HEK293 (cell line): Measurements from ENCODE around the gene TUT4.

Experiments used
- CTCF ChIA-PET: fragments of 350-600 bp; formaldehyde crosslinking; extraction: SDS; loops from one replicate; lab custom pipeline; 2021; ENCODE audit warnings: antibody characterized with exemption; lab: Yijun Ruan, JAX
- POLR2A ChIA-PET: fragments of 300-600 bp; formaldehyde crosslinking; extraction: SDS; loops from one replicate; lab custom pipeline; 2020; ENCODE audit warnings: antibody characterized with exemption, inconsistent platforms; lab: Yijun Ruan, JAX
- H3K27ac ChIP-seq: fragments of 200-500 bp; sonication (Bioruptor generic); 2 replicates; pipeline ENCODE4 v1.5.1; 2014; ENCODE audit warnings: low read depth, low read length, control low read depth, inconsistent platforms; ENCODE audit errors: extremely low read depth
- H3K36me3 ChIP-seq, 2 experiments: fragments of 200-500 bp in 1 of 2; sonication (Bioruptor generic) in 1 of 2; 1 replicate in 1 of 2; 2 replicates in 1 of 2; pipeline ENCODE4 v1.5.1; 2014 to 2017; ENCODE audit warnings: inconsistent platforms in 2 of 2, low read length in 2 of 2; ENCODE audit not compliant: control insufficient read depth in 2 of 2, insufficient read depth in 1 of 2
- H3K4me1 ChIP-seq: fragments of 200-500 bp; sonication (Bioruptor generic); 2 replicates; pipeline ENCODE4 v1.5.1; 2014; ENCODE audit warnings: mild to moderate bottlenecking, low read length, inconsistent platforms; ENCODE audit not compliant: control insufficient read depth, insufficient read depth
- H3K4me3 ChIP-seq: 2 replicates; pipeline ENCODE4 v1.5.1; 2011; ENCODE audit warnings: low read depth, mild to moderate bottlenecking, control low read depth, low read length, moderate library complexity
- H3K9me3 ChIP-seq: fragments of 200-500 bp; sonication (Bioruptor generic); 2 replicates; pipeline ENCODE4 v1.5.1; 2014; ENCODE audit warnings: low read depth, low read length, inconsistent platforms; ENCODE audit not compliant: control insufficient read depth, insufficient read depth
- FEZF1 ChIP-seq: fragments of 450-650 bp; formaldehyde crosslinking; IDR thresholded peaks from 2 replicates; pipeline ENCODE4 v1.5.1; 2016; ENCODE audit warnings: missing biosample characterization, missing genetic modification characterization
- HOXD13 ChIP-seq: sonication (generic); formaldehyde crosslinking; IDR thresholded peaks from 2 replicates; pipeline ENCODE4 v1.8.0; 2022; ENCODE audit warnings: missing genetic modification reagents, borderline replicate concordance
- KLF7 ChIP-seq: fragments of 450-650 bp; formaldehyde crosslinking; IDR thresholded peaks from 2 replicates; pipeline ENCODE4 v1.5.1; 2016; ENCODE audit warnings: missing biosample characterization, missing genetic modification characterization, borderline replicate concordance
- PRDM1 ChIP-seq: fragments of 450-650 bp; formaldehyde crosslinking; IDR thresholded peaks from 2 replicates; pipeline ENCODE4; 2016; ENCODE audit warnings: missing biosample characterization, missing genetic modification characterization
- REST ChIP-seq: fragments of 450-650 bp; formaldehyde crosslinking; IDR thresholded peaks from 2 replicates; pipeline ENCODE4 v1.5.1; 2016; ENCODE audit warnings: missing biosample characterization, missing genetic modification characterization
- SALL2 ChIP-seq: fragments of 450-650 bp; formaldehyde crosslinking; IDR thresholded peaks from 2 replicates; pipeline ENCODE4 v1.5.0; 2017; ENCODE audit warnings: missing biosample characterization, mild to moderate bottlenecking, missing genetic modification characterization, borderline replicate concordance
- SP3 ChIP-seq: fragments of 450-650 bp; formaldehyde crosslinking; IDR thresholded peaks from 2 replicates; pipeline ENCODE4 v1.5.1; 2016; ENCODE audit warnings: missing biosample characterization, missing genetic modification characterization
- TRIM28 ChIP-seq: IDR thresholded peaks from 2 replicates; pipeline ENCODE4 v1.6.1; 2011; ENCODE audit warnings: low read length, control low read depth, borderline replicate concordance
- ZBTB17 ChIP-seq: fragments of 450-650 bp; formaldehyde crosslinking; IDR thresholded peaks from 2 replicates; pipeline ENCODE4 v1.5.1; 2016; ENCODE audit warnings: missing biosample characterization, missing genetic modification characterization
- ZBTB8A ChIP-seq: fragments of 450-650 bp; formaldehyde crosslinking; IDR thresholded peaks from 2 replicates; pipeline ENCODE4 v1.5.1; 2016; ENCODE audit warnings: missing biosample characterization, missing genetic modification characterization
- ZNF239 ChIP-seq: fragments of 450-650 bp; formaldehyde crosslinking; IDR thresholded peaks from 2 replicates; pipeline ENCODE4 v1.5.1; 2016; ENCODE audit warnings: missing biosample characterization, missing genetic modification characterization
- ZNF280D ChIP-seq: fragments of 450-650 bp; formaldehyde crosslinking; IDR thresholded peaks from 2 replicates; pipeline ENCODE4 v1.5.1; 2016; ENCODE audit warnings: missing biosample characterization, missing genetic modification characterization
- ZNF302 ChIP-seq: fragments of 450-650 bp; formaldehyde crosslinking; IDR thresholded peaks from 2 replicates; pipeline ENCODE4 v1.5.1; 2016; ENCODE audit warnings: missing biosample characterization, missing genetic modification characterization, low read depth
- ZNF416 ChIP-seq: fragments of 450-650 bp; formaldehyde crosslinking; IDR thresholded peaks from 2 replicates; pipeline ENCODE4 v1.5.1; 2016; ENCODE audit warnings: missing biosample characterization, missing genetic modification characterization
- ZNF423 ChIP-seq: fragments of 450-650 bp; formaldehyde crosslinking; IDR thresholded peaks from 2 replicates; pipeline ENCODE4 v1.5.1; 2016; ENCODE audit warnings: missing biosample characterization, missing genetic modification characterization
- ZNF501 ChIP-seq: fragments of 450-650 bp; formaldehyde crosslinking; IDR thresholded peaks from 2 replicates; pipeline ENCODE4 v1.5.1; 2016; ENCODE audit warnings: missing biosample characterization, missing genetic modification characterization
- ZNF518A ChIP-seq: fragments of 450-650 bp; formaldehyde crosslinking; conservative IDR thresholded peaks from 2 replicates; pipeline ENCODE4 v1.5.1; 2016; ENCODE audit warnings: low read depth, missing biosample characterization, missing genetic modification characterization
- ZNF600 ChIP-seq: fragments of 450-650 bp; formaldehyde crosslinking; IDR thresholded peaks from 2 replicates; pipeline ENCODE4 v1.5.1; 2016; ENCODE audit warnings: missing biosample characterization, missing genetic modification characterization
- ZNF704 ChIP-seq: fragments of 450-650 bp; formaldehyde crosslinking; IDR thresholded peaks from 2 replicates; pipeline ENCODE4 v1.5.1; 2016; ENCODE audit warnings: missing biosample characterization, missing genetic modification characterization
- TF ChIP-seq, protein P1 (sequence below): fragments of 450-650 bp; formaldehyde crosslinking; IDR thresholded peaks from 2 replicates; pipeline ENCODE4 v1.5.1; 2017; ENCODE audit warnings: missing biosample characterization, missing genetic modification characterization
- TF ChIP-seq, protein P2 (sequence below): fragments of 450-650 bp; formaldehyde crosslinking; IDR thresholded peaks from 2 replicates; pipeline ENCODE4 v1.5.1; 2016; ENCODE audit warnings: missing biosample characterization, missing genetic modification characterization

The TUT4 gene

DNA sequence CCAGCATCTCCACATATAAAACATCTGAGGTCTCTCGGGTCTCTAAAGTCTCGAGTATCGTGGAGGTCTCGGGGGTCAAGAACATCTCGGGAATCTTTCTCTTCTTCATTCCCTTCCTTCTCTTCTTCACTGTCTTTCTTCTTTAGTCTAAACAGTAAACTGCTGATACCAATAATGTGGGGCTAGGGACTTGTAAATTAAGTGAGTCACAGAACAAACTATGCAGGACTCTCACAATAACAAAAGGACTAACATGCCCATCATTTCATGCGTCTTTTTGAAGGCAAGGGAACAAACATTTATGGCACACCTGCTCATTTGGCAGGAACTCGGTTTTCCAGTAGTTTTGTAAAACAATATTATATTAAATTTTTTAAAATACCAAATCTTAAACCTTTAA, 116.1 kb downstream of the TUT4 start (continued):
- TF ChIP-seq SALL2 (tag by site-specific recombination) (no peak), ZNF302 (tag by site-specific recombination) (no peak), ZNF239 (tag by site-specific recombination) (no peak), REST (no peak), SP3 (no peak), ZNF501 (no peak)

GRCh38 chr1:52435650-52436049, 117.2 kb downstream of the TUT4 start:
- POLR2A ChIA-PET, result no interaction called here
- Histone ChIP-seq H3K27ac (no peak overlapping the region), H3K36me3 (peaks cover 20 to 91% of the 10 kb centered on the region in 2 experiments)

More at GRCh38 chr1:52435650-52436049, 117.2 kb downstream of the TUT4 start:
- TF ChIP-seq KLF7 (tag by site-specific recombination) (no peak), FEZF1 (no peak), ZBTB17 (tag by site-specific recombination) (no peak), ZNF280D (tag by site-specific recombination) (no peak), PRDM1 (tag by site-specific recombination) (no peak), ZNF704 (tag by site-specific recombination) (no peak), ZNF423 (no peak), TRIM28 (no peak), ZNF600 (no peak), ZNF416 (tag by site-specific recombination) (no peak), ZNF518A (no peak), ZBTB8A (tag by site-specific recombination) (no peak), HOXD13 (CRISPR knock-in tag) (no peak)
- TF ChIP-seq, protein P1, sequence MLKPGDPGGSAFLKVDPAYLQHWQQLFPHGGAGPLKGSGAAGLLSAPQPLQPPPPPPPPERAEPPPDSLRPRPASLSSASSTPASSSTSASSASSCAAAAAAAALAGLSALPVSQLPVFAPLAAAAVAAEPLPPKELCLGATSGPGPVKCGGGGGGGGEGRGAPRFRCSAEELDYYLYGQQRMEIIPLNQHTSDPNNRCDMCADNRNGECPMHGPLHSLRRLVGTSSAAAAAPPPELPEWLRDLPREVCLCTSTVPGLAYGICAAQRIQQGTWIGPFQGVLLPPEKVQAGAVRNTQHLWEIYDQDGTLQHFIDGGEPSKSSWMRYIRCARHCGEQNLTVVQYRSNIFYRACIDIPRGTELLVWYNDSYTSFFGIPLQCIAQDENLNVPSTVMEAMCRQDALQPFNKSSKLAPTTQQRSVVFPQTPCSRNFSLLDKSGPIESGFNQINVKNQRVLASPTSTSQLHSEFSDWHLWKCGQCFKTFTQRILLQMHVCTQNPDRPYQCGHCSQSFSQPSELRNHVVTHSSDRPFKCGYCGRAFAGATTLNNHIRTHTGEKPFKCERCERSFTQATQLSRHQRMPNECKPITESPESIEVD, result no peak
- TF ChIP-seq, protein P2, sequence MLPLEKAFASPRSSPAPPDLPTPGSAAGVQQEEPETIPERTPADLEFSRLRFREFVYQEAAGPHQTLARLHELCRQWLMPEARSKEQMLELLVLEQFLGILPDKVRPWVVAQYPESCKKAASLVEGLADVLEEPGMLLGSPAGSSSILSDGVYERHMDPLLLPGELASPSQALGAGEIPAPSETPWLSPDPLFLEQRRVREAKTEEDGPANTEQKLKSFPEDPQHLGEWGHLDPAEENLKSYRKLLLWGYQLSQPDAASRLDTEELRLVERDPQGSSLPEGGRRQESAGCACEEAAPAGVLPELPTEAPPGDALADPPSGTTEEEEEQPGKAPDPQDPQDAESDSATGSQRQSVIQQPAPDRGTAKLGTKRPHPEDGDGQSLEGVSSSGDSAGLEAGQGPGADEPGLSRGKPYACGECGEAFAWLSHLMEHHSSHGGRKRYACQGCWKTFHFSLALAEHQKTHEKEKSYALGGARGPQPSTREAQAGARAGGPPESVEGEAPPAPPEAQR, result no peak
- Histone ChIP-seq H3K9me3 (no peaks in the 10 kb centered on the region), H3K4me1 (no peaks in the 10 kb centered on the region), H3K4me3 (no peak overlapping the region)
- CTCF ChIA-PET, result interaction anchor here (0.6 kb wide), 1 partner anchor 231 kb away, joined by 3 read pairs; no protein-coding TSS in a partner anchor
